Spleen (tissue), 7 donors: ENCODE results near the gene EPHX1.

ENCODE experiments used
- POLR2A ChIP-seq, 3 donors: fragments of 450-650 bp; IDR thresholded peaks; one replicate each; pipeline ENCODE4 v1.5.1; 2017; ENCODE audit warnings: antibody characterized with exemption in 3 of 3, mild to moderate bottlenecking in 1 of 3
- POLR2AphosphoS5 ChIP-seq, 3 donors: sonication (generic); formaldehyde crosslinking; IDR thresholded peaks; one replicate each; pipeline ENCODE4 v1.5.1; 2017; ENCODE audit warnings: antibody characterized with exemption in 3 of 3
- TF ChIP-seq, protein P1 (sequence below), 11 experiments: fragments of 200-600 bp in 7 of 11; fragments of 450-650 bp in 4 of 11; sonication (generic) in 4 of 11; IDR thresholded peaks in 8 of 11; conservative IDR thresholded peaks in 3 of 11; 1 replicate in 7 of 11; 2 replicates in 4 of 11; pipeline versions ENCODE4 v1.4.0 to v1.8.0; 2016 to 2021; ENCODE audit warnings: antibody characterized with exemption in 11 of 11, inconsistent platforms in 4 of 11, mild to moderate bottlenecking in 1 of 11
- donor health status: DM: no; HTN: no; CAD: no; lungs with moderate emphysema.
- donor health status: DM: no; HTN: no; CAD: no.
- donor health status: DM: no; HTN: no; CAD: no.

DNA sequence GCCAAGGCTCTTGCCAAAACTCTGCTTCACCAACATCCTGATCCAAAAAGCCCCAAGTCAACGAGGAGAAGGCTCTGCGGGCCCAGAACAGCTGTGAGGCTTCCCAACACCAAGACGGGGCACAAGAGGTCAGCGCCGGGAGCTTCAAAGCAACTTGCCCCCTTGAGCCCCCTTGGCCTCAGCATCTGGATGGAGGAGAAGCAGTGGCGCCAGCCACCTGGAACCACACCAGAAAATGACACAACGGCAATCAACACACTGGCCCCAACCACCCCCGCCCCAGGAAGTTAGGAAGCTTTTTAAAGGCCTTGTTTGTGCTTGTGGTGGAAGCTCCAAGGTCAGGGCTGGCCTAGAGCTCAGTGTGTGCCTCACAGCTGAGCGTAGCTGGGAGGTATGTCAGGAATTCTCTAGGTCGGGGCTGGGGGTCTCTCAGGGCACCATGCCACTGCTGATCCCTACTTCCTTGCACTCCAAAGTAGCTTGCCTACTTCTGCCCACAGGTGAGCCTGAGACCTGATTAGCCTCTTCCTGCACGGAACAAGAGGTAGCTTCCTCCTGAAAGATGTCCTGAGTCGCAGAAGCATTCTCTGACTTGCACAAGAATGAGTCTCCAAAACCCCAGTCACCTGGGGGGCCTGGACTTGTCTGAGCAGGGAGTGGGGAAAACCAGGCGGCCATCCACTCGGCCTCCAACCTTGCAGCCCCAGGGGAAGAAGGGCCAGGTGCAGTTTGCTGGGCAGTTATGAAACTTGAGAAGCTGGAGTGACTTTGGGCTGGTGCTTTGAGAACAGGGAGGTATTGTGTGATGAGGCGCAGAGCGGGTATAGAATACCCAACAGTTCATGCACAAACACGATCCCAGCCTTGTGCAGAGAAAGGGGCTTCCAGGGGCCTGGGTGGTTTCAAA, 42.0 kb upstream of the EPHX1 start:
- TF ChIP-seq, protein P1, sequence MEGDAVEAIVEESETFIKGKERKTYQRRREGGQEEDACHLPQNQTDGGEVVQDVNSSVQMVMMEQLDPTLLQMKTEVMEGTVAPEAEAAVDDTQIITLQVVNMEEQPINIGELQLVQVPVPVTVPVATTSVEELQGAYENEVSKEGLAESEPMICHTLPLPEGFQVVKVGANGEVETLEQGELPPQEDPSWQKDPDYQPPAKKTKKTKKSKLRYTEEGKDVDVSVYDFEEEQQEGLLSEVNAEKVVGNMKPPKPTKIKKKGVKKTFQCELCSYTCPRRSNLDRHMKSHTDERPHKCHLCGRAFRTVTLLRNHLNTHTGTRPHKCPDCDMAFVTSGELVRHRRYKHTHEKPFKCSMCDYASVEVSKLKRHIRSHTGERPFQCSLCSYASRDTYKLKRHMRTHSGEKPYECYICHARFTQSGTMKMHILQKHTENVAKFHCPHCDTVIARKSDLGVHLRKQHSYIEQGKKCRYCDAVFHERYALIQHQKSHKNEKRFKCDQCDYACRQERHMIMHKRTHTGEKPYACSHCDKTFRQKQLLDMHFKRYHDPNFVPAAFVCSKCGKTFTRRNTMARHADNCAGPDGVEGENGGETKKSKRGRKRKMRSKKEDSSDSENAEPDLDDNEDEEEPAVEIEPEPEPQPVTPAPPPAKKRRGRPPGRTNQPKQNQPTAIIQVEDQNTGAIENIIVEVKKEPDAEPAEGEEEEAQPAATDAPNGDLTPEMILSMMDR (IDR thresholded peaks at IDR 0.05 in 8 of 11, conservative IDR thresholded peaks at IDR 0.05 in 3 of 11) = no peak
- TF ChIP-seq POLR2A (IDR thresholded peaks at IDR 0.05) (no peak), POLR2AphosphoS5 (IDR thresholded peaks at IDR 0.05) (peak; percentile 53 to 75 (median 66))
